ENCODE data around the gene ARRDC1. TPM values are rescaled to one million over a fixed set of nuclear protein-coding genes. Genes with fewer than 3 reads are reported as not detected.

ARRDC1 gene
- polyA plus RNA-seq, 3 donors from 2014 or later, result 39.1 to 60.7 (median 57.3) TPM

DNA sequence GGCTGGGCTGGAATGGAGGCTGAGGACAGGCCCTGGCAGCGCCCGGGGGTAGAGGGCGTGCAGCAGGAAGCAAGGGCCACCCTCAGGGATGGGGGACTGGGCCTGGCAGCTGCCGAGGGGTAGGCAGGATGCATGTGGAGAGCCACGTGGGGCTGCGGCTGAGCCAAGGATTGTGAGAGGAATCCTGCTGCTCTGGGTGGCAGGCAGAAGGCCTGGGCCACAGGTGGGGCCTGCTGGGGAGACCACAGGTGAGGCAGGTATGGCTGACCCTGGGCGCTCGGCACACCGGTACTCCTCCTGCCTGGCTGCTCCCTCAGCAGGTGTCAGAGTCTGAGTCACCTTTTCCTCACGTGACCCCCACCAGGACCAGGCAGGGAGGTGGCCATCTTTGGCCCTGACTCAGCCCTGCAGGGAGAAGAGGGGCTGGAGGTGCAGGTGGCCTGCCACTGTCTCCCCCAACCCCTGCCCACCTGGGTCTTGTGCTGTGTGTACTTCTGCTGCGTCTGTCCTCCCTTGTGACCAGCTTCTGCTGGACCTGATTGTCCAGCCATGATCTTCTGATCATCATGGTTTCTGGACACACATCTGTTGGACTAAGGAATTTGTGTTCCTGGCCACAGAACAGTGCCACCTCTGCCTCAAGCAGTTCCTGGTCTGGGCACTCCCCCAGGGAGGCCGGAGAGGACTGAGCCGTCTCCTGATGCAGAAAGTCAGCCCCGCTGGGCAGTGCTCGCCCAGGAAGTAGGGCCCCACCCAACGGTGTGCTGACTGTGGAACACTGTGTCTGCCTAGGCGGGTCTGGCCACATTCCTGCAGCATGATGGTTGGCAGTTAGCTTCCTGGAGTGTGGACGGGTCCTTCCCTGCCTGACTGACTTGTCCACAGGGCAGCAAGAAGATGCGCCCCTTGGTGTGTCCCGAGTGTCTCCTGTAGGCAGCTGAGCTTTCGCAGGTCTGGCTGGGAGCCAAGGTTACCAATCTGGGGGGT, 6.4 kb downstream of the ARRDC1 start:
- Mint-ChIP-seq H3K9me3 (no peaks in the 10 kb centered on the region), H3K4me3 (no peak overlapping the region), H3K27ac (peak overlapping the region in 3 of 6 donors; percentile 37 to 40 (median 39)), H3K36me3 (no peaks in the 10 kb centered on the region), H3K27me3 (ENCODE audit: low read depth in 3 of 3) (peaks cover 0 to 2% (median 2%) of the 10 kb centered on the region in 3 donors), H3K4me1 (peaks cover 8 to 29% of the 10 kb centered on the region in 2 donors)
- DNase-seq, result no peak

GRCh38 chr9:137612741-137613142, 7.3 kb downstream of the ARRDC1 start:
- no peaks in the 10 kb centered on the region for H3K36me3 Mint-ChIP-seq
- H3K27ac Mint-ChIP-seq, result peak overlapping the region in 1 of 6 donors; percentile 39
- peaks cover 7 to 28% of the 10 kb centered on the region in 2 donors for H3K4me1 Mint-ChIP-seq
- H3K27me3 Mint-ChIP-seq (ENCODE audit: low read depth in 3 of 3), result peaks cover 0 to 5% (median 2%) of the 10 kb centered on the region in 3 donors
- no peak overlapping the region for H3K4me3 Mint-ChIP-seq
- DNase-seq, result no peak
- no peaks in the 10 kb centered on the region for H3K9me3 Mint-ChIP-seq

DNA sequence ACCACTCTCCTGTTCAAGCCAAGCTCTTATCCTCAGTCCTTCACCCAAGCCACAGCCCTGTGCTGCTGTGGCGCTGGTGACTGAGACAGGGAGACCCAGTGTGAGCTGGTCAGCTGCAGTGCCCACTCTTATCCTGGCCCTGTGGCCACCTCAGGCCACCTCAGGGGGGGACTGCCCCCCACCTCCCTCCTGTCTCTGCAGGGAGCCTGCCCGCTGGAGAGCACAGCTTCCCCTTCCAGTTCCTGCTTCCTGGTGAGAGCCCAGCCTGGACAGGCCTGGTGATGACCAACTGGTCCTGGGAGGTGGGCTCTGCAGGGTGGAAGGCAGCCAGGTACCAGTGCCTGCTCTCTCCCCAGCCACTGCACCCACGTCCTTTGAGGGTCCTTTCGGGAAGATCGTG, 7.8 kb downstream of the ARRDC1 start:
- no peak for DNase-seq
- H3K27me3 Mint-ChIP-seq (ENCODE audit: low read depth in 3 of 3), result peaks cover 0 to 5% (median 2%) of the 10 kb centered on the region in 3 donors
- no peaks in the 10 kb centered on the region for H3K9me3 Mint-ChIP-seq
- no peak overlapping the region for H3K27ac Mint-ChIP-seq
- H3K4me1 Mint-ChIP-seq, result peaks cover 12 to 29% of the 10 kb centered on the region in 2 donors
- H3K4me3 Mint-ChIP-seq, result no peak overlapping the region
- no peaks in the 10 kb centered on the region for H3K36me3 Mint-ChIP-seq

GRCh38 chr9:137613738-137614523, 8.4 kb downstream of the ARRDC1 start:
- no peaks in the 10 kb centered on the region for H3K9me3 Mint-ChIP-seq
- peaks cover 0 to 8% (median 5%) of the 10 kb centered on the region in 3 donors for H3K27me3 Mint-ChIP-seq (ENCODE audit: low read depth in 3 of 3)
- H3K4me1 Mint-ChIP-seq, result peaks cover 12 to 23% of the 10 kb centered on the region in 2 donors
- DNase-seq, result no peak
- no peak overlapping the region for H3K4me3 Mint-ChIP-seq
- no peaks in the 10 kb centered on the region for H3K36me3 Mint-ChIP-seq
- H3K27ac Mint-ChIP-seq, result no peak overlapping the region

DNA sequence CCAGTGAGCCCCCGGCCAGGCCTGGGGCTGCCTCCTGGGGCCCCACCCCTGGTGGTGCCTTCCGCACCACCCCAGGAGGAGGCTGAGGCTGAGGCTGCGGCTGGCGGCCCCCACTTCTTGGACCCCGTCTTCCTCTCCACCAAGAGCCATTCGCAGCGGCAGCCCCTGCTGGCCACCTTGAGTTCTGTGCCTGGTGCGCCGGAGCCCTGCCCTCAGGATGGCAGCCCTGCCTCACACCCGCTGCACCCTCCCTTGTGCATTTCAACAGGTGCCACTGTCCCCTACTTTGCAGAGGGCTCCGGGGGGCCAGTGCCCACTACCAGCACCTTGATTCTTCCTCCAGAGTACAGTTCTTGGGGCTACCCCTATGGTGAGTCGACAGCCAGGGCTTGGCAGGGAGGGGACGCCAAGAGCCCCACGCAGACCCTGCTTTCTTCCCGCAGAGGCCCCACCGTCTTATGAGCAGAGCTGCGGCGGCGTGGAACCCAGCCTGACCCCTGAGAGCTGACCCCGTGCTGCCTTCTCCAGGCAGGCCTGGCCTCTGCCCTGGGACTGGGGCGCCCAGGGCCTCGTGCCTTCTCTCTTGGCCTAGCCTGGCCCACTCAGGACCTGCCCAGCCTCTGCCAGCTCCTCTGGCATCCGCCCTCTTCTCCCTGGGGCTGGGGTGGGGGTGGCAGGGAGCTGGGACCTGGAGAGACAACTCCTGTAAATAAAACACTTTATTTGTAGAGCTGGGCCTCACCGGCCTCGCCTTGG, 9.3 kb downstream of the ARRDC1 start:
- Mint-ChIP-seq H3K27ac (no peak overlapping the region), H3K4me3 (no peak overlapping the region), H3K27me3 (ENCODE audit: low read depth in 3 of 3) (peaks cover 3 to 13% (median 9%) of the 10 kb centered on the region in 3 donors), H3K9me3 (no peaks in the 10 kb centered on the region), H3K4me1 (peaks cover 17 to 27% of the 10 kb centered on the region in 2 donors), H3K36me3 (no peaks in the 10 kb centered on the region)
- no peak for DNase-seq

DNA sequence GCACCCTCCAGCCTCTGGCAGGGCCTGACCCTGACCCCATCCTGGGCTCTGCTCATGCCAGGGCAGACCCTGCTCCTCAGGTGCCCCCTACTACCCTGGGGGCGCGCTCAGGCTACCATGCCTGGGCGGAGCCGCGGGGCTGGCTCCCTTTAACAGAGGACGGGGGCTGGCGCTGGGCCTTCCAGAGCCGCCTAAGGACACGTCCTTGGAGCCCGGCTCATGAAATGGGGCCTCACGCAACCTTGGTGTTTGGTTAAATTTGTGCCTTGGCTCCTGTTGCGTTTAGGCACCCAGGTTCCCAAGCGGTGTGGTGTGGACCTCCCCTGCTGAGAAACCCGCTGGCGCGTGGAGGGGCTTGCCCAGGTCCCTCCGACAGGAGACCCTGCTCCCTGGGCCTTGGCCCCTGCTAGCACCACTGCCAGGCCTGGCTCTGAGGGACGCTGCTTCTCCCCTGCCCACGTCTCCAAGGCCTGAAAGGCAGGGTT, 9.9 kb downstream of the ARRDC1 start:
- H3K27ac Mint-ChIP-seq, result no peak overlapping the region
- H3K4me3 Mint-ChIP-seq, result no peak overlapping the region
- no peaks in the 10 kb centered on the region for H3K9me3 Mint-ChIP-seq

GRCh38 chr9:137618105-137619067, 12.9 kb downstream of the ARRDC1 start, which contains the start of gene EHMT1:
TSS of gene EHMT1 (plus strand) at chr9:137619005. CDS start at chr9:137619029, 24 bp downstream.
- peak within 1 kb of the TSS; percentile 88 to 98 (median 94) for H3K27ac Mint-ChIP-seq
- H3K27me3 Mint-ChIP-seq (ENCODE audit: low read depth in 3 of 3), result peaks cover 3 to 17% (median 7%) of the 10 kb centered on the region in 3 donors
- peaks cover 42 to 45% of the 10 kb centered on the region in 2 donors for H3K4me1 Mint-ChIP-seq
- no peaks in the 10 kb centered on the region for H3K9me3 Mint-ChIP-seq
- H3K4me3 Mint-ChIP-seq, result peak within 1 kb of the TSS; percentile 87 to 95 (median 91)
- DNase-seq, result peak; percentile 93 to 95 (median 94)
- H3K36me3 Mint-ChIP-seq, result no peaks in the 10 kb centered on the region

More for the DNA sequence above, 9.9 kb downstream of the ARRDC1 start:
- no peak for DNase-seq
- Mint-ChIP-seq H3K36me3 (no peaks in the 10 kb centered on the region), H3K4me1 (peaks cover 23 to 34% of the 10 kb centered on the region in 2 donors), H3K27me3 (ENCODE audit: low read depth in 3 of 3) (peaks cover 3 to 13% (median 9%) of the 10 kb centered on the region in 3 donors)

DNA sequence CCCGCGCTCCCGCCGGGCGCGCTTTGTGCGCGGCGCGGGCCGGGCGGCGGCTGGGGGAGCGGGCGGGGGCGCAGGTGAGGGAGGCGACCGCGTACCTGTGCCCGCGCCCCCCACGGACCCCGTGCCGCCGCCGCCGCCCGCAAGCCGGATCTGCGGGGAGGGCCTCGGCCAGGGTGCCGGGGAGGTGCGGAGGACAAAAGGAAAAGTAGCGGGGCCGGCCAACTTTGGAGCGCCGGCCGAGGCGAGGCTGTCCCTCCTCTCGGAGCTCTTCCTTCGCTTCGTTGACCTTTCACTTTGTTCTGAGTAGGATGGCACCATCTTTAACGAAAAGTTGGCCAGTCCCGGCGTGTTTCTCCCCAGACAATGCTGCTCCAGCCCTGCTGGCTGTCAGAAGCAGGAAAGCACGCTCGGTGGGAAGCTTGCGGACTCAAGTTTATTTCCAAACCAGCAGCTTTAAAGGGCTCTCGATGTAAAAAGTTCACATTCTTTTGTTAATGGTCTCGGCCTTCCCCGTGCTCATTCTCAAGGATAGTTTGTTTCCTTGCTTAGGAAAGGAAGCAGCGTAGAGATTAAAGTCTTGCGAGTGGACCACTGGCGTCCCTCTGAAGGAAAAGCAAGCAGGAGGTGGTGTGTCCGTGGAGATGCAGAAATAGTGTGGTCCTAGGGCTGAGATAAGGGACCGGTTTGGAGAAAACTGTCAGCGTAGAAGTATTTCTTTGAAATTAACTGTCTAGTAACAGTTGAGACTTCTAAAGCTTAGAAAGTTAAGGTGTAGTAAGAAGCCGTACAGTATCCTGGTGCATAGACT, 14.0 kb downstream of the ARRDC1 start:
- Mint-ChIP-seq H3K27ac (peak overlapping the region; percentile 88 to 98 (median 92)), H3K4me1 (peaks cover 45 to 50% of the 10 kb centered on the region in 2 donors), H3K36me3 (no peaks in the 10 kb centered on the region), H3K27me3 (ENCODE audit: low read depth in 3 of 3) (peaks cover 3 to 17% (median 7%) of the 10 kb centered on the region in 3 donors), H3K4me3 (peak overlapping the region; percentile 87 to 95 (median 91)), H3K9me3 (no peaks in the 10 kb centered on the region)
- peak; percentile 30 to 39 (median 36) for DNase-seq

DNA sequence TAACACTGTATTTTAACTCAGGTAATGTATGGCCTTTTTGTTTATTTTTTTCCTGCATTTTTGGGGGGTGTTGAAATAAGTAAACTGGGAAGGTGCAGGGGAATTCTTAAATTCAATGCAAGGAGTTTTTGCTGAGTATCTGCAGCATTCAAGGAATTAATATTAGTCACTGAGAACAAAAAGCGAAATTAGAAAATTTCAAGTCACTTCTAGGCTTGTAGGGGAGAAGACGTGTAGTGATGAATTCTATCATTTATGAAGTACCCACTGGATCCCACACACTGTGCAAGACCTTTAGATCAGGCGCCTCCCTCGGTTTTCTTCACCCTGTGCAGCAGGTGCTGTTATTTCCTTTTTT, 14.5 kb downstream of the ARRDC1 start:
- H3K4me3 Mint-ChIP-seq, result peak overlapping the region; percentile 87 to 95 (median 91)
- DNase-seq, result no peak
- no peaks in the 10 kb centered on the region for H3K9me3 Mint-ChIP-seq
- peaks cover 3 to 17% (median 7%) of the 10 kb centered on the region in 3 donors for H3K27me3 Mint-ChIP-seq (ENCODE audit: low read depth in 3 of 3)
- H3K36me3 Mint-ChIP-seq, result no peaks in the 10 kb centered on the region
- H3K4me1 Mint-ChIP-seq, result peaks cover 49 to 52% of the 10 kb centered on the region in 2 donors
- H3K27ac Mint-ChIP-seq, result peak overlapping the region; percentile 88 to 98 (median 92)

DNA sequence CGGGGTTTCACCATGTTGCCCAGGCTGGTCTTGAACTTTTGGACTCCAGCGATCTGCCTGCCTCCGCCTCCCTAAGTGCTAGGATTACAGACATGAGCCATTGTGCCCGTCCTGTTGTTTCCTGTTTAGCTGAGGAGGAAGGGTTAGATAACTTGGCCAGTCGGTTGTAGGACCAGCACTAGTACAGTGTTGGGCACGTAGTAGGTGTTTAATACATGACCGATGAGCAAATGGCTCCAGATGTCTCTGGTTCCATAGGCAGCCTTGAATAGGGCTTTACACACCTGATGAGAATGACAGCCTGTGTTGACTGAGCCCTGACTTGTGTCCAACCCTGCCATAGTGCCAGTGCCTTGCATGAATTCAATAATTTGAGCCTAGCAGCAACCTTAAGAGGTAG, 15.1 kb downstream of the ARRDC1 start:
- Mint-ChIP-seq H3K9me3 (no peaks in the 10 kb centered on the region), H3K4me1 (peaks cover 54 to 58% of the 10 kb centered on the region in 2 donors), H3K36me3 (no peaks in the 10 kb centered on the region), H3K27me3 (ENCODE audit: low read depth in 3 of 3) (peaks cover 3 to 17% (median 7%) of the 10 kb centered on the region in 3 donors), H3K27ac (peak overlapping the region in 5 of 6 donors; percentile 38 to 84 (median 69)), H3K4me3 (peak overlapping the region; percentile 39 to 95 (median 64))
- DNase-seq, result no peak

GRCh38 chr9:137621131-137621757, 15.8 kb downstream of the ARRDC1 start:
- Mint-ChIP-seq H3K4me1 (peaks cover 55 to 62% of the 10 kb centered on the region in 2 donors), H3K27ac (peak overlapping the region; percentile 25 to 84 (median 62)), H3K9me3 (no peaks in the 10 kb centered on the region)

More at GRCh38 chr9:137621131-137621757, 15.8 kb downstream of the ARRDC1 start:
- Mint-ChIP-seq H3K36me3 (no peaks in the 10 kb centered on the region), H3K27me3 (ENCODE audit: low read depth in 3 of 3) (peaks cover 3 to 17% (median 7%) of the 10 kb centered on the region in 3 donors), H3K4me3 (peak overlapping the region; percentile 54 to 64 (median 57))
- DNase-seq, result peak in 1 of 3 donors; percentile 34

Data from immature natural killer cell (primary cell).